GM21390 (cell line): ENCODE results near the gene CPT1B.
"Not testable (repeated sequence)": the region's sequence is repeated elsewhere in the genome, so short reads cannot be mapped to it uniquely, and the experiment has no call there.

Source experiments
- ATAC-seq: cut with Tn5 transposase; IDR thresholded peaks from one replicate; pipeline ENCODE4 v1.9.1; 2021; ENCODE audit not compliant: unreplicated experiment

The CPT1B gene

GRCh38 chr22:50609599-50609998, 31.4 kb upstream of the CPT1B start:
- ATAC-seq = no peak

- no peak for ATAC-seq
Measured at GRCh38 chr22:50608996-50609395, 30.8 kb upstream of the CPT1B start.

DNA sequence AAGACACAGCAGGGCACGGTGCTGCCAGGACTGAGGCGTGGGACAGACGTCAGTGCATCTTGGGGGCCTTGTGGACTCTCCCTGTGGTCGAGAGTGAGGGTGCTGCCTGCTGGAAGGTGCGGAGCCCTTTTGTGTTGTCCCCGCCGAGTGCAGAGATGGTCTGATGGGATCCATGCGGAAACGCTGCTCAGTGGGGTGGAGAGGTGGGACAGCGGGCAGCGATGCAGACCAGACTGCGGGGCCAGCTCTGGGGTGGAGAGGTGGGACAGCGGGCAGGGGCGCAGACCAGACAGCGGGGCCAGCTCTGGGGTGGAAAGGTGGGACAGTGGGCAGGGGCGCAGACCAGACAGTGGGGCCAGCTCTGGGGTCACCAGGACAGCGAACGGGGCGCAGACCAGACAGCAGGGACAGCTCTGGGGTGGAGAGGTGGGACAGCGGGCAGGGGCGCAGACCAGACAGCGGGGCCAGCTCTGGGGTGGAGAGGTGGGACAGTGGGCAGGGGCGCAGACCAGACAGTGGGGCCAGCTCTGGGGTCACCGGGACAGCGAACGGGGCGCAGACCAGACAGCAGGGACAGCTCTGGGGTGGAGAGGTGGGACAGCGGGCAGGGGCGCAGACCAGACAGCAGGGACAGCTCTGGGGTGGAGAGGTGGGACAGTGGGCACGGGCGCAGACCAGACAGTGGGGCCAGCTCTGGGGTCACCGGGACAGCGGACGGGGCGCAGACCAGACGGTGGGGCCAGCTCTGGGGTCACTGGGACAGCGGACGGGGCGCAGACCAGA, 30.0 kb upstream of the CPT1B start:
- ATAC-seq = not testable (repeated sequence)

GRCh38 chr22:50607659-50608020, 29.4 kb upstream of the CPT1B start:
- no peak for ATAC-seq

GRCh38 chr22:50606946-50607658, 28.9 kb upstream of the CPT1B start:
- no peak for ATAC-seq

DNA sequence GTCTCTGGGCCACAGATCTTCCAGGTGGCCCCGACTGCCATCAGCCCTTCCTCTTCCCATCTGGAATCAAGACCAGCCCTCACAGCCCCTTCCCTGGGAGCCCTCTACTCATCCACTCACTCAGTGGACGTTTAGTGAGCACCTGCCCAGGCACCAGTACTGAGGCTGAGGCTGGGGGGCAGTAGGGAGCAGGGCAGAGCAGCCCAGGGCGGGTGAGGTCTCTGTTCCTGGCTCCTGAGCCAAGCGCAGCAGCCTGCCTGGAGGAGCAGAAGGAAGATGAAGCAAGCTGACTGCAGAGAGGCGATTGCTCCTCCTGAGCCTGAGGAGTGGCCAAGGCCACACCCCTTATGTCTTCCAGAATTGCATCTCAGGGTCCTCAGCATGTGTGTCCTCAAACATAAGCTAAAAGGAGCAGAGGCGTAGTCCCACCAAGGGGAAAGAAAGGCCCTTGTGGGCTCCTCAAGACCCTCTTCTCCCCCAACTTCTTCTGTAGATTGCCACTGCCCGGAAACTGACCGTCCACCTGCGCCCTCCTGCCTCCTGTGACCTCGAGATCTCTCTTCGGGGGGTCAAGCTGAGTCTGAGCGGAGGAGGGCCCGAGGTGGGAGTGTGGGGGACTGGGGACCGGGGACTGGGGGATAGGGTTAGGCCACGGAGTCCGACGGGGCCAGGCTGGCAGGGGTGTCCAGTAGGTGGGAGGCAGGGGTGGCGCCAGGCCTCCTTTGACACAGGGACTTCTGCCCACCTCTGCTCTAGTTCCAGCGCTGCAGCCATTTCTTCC, 28.1 kb upstream of the CPT1B start:
- ATAC-seq = no peak

DNA sequence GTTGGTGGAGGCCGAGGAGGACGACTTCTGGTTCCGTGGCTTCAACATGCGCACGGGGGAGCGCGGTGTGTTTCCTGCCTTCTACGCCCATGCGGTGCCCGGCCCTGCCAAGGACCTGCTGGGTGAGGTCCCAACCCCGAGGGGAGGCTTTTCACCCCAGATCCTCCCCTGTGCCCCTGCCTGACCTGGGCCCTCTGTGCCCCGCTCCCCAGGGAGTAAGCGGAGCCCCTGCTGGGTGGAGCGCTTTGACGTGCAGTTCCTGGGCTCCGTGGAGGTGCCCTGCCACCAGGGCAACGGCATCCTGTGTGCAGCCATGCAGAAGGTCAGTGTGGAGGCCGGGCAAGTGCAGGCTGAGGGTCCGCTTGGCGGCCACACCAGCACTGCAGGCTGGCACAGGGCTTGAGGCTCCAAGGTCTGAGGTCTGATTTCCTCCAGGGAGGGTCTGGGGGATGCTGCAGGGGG, 27.4 kb upstream of the CPT1B start:
- ATAC-seq = no peak

DNA sequence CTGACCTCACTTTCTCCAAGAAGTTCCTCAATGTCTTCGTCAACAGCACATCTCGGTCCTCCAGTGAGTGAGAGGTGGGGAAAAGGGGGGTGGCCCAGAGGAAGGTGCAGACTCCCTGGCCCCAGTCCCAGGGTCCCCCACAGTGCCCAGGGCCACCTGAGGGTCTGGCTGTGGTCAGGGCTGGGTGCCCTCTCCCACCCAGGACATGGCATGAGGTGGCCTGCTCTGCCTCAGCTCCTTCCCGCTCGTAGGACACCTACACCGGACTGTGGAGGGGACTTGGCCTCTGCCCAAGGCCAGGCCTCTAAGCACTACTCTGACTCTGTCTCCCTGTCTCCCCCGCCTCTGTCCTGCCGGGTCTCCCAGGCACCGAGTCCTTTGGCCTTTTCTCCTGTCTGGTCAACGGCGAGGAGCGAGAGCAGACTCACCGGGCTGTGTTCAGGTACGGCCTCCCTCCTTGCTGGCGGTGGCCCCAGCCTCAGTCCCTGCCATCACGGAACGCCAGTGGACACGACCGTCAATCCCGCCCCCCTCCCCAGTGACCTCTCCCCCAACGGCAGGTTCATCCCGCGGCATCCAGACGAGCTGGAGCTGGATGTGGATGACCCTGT, 26.9 kb upstream of the CPT1B start:
- no peak for ATAC-seq

GRCh38 chr22:50604256-50605001, 26.2 kb upstream of the CPT1B start:
- ATAC-seq = no peak

GRCh38 chr22:50603511-50604255, 25.5 kb upstream of the CPT1B start:
- no peak for ATAC-seq

DNA sequence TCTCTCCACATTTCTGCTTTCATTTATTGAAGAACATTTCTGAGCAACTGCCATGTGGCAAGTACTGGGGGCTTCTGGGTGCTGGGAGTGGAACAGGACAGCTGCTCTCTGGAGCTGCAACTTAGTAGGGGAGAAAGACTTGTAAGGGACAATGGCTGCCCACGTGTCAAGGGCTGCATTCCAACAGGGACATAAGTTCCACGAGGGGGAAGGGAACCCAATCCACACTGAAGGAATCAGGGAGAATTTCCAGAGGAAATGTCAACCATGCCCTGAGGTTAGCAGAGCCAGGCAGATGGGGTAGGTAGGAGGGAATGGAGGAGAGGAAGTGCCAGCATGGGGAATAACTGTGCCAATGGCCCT, 24.1 kb upstream of the CPT1B start:
- ATAC-seq = no peak

- no peak for ATAC-seq
Measured at GRCh38 chr22:50601669-50602337, 23.6 kb upstream of the CPT1B start.

DNA sequence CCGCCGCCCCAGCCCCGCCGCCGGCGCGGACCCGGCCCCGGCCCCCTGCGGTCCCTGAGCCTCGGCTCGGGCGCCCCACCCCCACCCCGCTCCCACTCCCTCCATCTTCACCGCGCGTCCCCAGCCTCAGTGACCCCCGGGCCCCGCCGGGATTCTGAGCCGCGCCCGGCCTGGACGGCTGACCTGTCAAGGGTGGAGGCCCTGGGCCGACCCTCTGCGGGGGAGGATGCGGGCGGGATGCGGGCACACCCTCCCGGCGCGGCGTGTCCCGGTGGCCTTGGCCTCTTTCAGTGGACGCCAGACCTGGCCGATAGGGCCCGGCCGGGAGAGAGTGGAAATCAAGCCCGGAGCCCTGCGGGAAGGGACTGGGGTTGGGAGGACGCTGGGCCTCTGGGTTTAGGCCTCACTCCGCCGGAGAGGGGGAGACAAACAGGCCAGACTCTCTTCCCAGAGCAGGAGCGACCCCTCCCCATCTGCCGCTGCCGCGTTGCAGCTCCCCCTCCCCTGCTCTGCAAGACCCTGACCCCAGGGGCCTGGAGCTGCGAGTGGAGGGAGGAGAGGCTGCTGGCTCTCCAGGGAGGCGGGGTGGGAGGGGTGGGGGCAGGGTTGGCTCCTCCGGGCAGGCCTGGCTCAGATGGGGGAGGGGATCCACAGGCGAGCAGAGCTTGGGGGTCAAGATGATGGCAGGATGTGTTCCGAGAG, 22.9 kb upstream of the CPT1B start:
- no peak for ATAC-seq

GRCh38 chr22:50600538-50600937, 22.3 kb upstream of the CPT1B start, which contains the start of gene MAPK8IP2:
TSS of gene MAPK8IP2 (plus strand) at chr22:50600793. CDS start at chr22:50600819, 26 bp downstream.
- no peak for ATAC-seq

- no peak for ATAC-seq
Measured at GRCh38 chr22:50599816-50600455, 21.7 kb upstream of the CPT1B start.

- ATAC-seq = no peak
Measured at GRCh38 chr22:50597097-50597496, 18.9 kb upstream of the CPT1B start.

GRCh38 chr22:50595189-50595588, 17.0 kb upstream of the CPT1B start:
- ATAC-seq = no peak

- ATAC-seq = no peak
Measured at GRCh38 chr22:50587407-50587806, 9.2 kb upstream of the CPT1B start.
